T follicular helper cell (primary cell): Measurements from ENCODE around the gene TAT.
"Not testable (repeated sequence)": the region's sequence is repeated elsewhere in the genome, so short reads cannot be mapped to it uniquely, and the experiment has no call there.

Experiments used
- DNase-seq: peaks from one replicate; pipeline ENCODE4 v3.0.0-alpha.2; 2020; ENCODE audit warnings: low read depth

Gene TAT

DNA sequence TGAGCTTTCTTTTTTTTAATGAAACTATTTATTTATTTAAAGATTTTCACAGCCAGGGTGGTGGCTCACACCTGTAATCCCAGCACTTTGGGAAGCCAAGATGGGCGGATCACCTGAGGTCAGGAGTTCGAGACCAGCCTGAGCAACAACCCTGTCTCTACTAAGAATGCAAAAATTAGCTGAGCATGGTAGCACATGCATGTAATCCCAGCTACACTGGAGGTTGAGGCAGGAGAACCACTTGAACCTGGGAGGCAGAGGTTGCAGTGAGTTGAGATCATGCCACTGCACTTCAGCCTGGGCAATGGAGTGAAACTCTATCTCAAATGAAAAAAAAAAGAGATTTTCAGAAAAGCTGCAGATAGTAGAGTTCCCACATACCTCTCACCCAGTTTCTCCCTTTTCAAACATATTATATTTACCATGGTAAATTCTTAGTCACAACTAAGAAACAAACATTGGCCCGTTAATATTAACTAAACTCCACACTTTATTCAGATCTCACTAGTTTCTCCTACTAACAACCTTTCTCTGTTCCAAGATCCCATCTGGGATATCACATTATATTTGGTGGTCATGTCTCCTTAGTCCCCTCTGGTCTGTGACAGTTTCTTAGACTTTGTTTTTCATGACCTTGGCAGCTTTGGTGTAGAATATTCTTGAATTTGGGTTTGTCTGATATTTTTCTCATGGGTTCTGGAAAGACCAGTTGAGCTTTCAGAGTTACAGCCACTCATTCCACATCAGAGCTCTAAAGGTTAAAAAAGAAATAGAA lies 7.8 kb upstream of the TAT start:
- DNase-seq = no peak

DNA sequence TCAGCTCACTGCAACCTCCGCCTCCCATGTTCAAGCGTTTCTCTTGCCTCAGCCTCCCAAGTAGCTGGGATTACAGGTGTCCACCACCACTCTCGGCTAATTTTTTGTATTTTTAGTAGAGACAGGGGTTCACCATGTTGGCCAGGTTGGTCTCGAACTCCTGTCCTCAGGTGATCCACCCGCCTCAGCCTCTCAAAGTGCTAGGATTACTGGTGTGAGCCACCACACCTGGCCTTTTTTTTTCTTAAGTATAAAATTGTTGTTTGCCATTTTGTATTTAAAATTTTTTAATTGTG lies 5.6 kb upstream of the TAT start:
- not testable (repeated sequence) for DNase-seq

DNA sequence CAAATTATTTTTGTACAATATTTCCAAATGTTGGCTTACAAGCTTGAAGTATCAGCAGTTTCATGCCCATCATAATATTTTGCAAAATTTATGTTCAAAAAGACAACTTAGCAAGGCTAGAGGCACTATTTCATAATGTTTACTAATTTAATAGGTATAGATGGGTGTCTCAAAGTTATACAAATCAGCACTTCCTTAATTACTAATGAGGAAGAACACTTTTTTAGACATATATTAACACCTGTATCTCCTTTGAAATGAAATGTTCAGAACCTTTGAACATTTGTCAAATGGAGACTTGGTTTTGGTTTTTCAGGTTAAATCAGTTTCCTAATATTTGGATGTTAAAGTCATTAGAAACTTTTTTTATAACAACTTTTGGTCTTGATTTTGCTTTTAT lies 2.2 kb downstream of the TAT start:
- no peak for DNase-seq

DNA sequence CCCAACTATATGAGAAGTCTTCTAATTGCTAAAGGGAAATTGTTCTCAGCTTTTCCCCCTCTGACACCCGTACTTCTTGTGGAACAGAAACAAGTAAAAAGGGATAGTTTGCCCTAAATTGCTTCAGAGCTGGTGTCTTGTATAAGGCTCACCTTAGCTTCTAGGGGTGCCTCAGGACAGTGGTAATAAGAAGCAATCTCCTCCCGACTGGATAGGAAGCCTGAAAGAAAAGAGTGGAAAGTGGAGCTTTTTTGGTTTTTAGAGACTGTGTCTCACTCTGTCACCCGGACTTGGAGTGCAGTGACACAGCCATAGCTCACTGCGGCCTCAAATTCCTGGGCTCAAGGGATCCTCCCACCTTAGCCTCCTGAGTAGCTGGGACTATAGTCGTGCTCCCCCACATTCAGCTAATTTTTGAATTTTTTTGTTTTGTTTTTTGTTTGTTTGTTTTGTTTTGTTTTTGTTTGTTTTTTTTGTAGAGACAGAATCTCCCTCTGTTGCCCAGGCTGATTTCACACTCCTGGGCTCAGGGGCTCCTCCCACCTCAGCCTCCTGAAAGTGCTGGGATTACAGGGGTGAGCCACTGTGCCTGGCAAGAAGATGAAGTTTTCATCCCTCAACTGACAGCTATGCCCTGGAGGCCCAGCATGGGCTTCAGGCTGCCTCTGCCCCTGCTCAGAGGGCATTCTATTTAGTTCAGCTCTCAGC lies 3.4 kb downstream of the TAT start:
- DNase-seq = no peak

DNA sequence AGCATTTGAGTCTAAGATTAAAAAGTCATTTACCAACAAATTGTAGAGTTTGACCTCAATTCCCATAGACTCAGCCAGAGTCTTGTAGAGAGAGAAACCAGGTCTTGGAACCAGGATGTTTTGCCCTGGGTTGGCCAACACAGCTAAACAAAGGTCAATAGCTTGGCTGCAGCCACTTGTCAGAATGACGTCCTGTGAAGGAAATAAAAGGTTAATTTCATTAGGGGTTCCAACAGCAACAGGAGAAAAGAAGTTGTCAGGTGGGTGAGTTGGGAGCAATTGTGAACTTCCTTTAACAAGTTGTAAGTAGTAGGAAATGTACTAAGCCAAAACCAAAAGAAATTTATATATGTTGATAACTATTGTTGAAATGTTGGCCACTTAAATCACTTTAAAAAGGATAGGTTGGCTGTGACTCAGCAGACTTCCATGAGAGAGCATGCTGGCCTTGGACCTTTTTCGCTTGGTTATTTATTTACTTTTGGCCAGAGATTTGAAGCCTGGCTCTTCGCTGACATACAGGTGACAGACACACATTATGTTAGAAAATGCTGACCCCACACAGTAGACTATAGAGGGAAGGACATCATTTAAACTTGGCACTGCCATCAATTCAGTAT lies 4.3 kb downstream of the TAT start:
- DNase-seq = no peak

DNA sequence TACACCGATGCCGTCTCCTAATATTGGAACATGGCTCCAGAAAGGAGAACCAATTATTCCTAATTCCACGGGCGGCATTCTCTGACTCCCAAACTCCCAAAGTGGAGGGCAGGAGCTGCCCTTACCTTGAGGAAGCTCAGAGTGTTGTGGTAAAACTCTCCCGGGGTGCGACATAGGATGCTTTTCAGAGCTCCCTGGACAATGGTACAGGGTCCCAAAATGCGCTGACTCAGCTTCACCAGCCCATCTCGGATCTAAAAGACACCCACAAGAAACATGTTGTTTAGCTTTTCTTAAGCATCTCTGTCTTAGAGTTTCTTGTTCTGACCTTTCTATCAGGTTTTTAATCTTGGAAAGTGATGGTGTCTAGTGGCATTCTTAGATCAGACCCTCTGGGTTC lies 6.7 kb downstream of the TAT start:
- DNase-seq = no peak

DNA sequence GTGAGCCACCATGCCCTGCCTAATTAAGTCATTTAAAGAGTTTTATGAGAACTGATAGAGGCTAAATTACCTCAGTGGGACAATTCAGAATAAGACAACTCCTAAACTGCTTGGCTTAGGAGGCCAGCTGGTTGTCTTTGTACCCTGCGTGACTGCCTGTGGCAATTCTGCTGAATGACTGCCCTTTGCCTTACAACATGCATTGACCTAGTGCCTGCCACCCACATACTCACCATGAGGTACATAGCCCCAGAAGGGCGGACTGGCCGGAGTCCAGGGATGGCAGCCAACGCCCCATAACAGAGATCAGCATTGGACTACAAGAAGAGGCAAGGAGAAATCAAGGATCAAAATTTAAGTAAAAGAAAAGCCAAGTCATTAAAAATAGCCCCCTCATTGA lies 7.3 kb downstream of the TAT start:
- no peak for DNase-seq

DNA sequence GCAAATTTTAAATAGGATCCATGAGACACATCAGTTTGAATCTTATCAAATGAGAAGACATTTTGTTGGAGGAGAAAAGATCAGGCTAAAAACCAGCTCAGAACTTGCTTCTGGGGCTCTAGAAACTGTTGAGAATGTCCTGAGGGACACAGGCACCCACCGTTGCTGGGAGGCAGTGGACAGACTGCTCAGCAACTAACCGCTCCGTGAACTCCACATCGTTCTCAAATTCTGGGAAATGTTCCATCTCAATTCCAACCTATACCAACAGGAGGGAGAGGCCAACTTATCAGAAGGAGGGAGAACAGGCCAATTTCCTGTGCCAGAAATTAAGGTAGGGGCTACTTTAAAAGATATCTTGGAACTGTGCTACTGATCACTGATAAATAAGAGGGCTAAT lies 8.3 kb downstream of the TAT start:
- DNase-seq = no peak

DNA sequence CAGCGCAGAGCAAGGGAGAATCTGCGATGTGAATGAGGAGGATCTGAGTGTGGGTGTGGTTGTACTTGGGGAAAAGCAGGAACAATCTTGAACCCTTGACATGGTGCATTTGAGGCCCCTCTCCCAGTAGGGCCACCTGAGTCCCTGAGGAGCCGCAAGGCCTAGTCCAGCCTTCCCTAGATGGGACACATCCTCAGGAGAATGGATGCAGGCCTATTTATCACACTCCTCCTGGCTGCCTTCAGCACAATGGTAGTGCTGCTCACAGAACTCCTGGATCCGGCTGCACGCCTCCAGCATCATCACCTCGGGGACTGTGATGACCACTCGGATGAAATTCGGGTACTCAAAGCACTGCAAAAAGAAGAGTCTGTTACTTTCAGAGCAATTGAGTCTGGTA lies 9.0 kb downstream of the TAT start:
- no peak for DNase-seq

DNA sequence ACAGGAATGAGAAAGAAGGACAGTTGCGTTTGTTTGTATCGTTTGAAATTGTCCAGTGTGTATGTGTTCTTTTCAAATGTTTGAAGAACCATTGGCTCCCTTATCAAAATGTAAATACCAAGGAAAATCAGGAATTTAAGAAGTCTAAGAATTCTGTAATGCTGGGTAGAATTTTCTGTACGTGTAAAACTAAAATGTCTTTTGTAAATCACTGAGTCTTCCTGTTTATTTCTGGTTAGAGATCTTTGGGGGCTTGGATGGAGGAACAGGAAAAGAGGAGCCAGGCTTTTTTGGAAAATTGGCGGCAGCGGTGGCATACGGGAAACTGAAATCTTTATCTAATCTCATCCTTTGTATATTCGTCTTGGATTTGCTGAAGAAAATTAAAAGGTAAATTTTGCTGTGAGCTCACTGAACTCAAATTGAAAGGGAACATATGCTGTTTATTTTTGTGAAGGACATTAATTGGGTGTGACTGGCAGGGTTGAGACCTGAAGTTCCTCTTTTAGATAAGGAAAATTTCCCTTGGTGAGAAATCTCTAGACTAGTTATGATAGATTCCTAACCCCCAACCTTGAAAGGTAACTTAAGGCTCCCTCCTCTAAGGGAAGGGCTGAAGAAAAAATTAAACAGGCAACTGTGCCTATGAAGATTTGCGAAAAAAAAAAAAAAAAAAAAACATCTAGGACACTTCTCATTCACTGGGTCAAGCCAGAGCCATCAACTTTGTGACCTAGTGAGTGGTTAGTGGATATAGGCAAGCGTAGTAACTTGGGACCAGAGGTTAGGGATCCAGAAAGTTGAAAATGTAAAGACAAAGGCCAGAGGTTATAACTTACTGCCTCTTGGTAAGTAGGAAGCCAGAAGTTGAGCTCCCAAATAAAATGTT lies 10.8 kb downstream of the TAT start:
- DNase-seq = no peak

DNA sequence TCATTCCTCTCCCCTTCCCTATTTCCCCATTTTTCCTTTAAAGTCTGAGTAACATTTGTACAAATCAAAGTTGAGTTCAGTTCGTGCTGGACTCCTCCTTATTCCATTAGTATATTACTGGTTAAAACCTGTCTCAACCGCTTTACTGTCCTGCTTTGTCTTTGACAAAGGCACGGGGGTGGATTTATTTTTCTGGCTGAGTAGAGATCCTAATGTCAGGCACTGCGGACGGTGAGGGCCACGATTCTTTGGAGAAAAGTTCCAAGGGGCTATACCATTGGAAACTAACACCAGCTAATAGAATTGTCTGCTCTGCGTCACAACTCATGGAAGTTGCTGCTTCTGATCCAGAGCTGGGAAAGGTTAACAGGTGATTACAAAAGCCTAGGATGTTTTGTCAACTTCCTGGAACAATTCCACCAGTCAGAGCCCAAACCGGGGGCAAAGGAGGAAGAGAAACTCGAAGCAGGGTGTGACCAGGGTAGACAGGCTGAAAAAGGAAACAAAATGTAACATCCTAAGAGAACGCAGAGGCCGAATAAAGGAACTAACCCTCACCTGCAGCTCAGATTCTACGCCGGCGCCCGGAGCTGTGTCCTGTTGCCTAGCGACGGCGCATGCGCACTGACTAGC lies 12.4 kb downstream of the TAT start:
- DNase-seq = no peak

DNA sequence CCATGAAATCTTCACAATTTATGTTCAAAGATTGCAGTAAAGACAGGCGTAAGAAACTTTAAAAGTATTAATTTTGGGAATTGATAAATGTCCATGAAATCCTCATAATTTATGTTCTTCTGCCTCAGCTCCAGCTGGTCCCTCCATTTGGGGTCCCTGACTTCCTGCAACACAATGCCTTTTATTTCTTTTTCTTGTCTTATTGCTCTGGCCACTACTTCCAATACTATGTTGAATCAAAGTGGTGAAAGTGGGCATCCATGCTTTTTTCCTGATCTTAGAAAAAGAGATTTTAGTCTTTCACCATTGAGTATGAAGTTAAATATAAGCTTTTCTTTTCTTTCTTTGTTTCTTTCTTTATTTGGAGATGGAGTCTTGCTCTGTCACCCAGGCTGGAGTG lies 14.3 kb downstream of the TAT start:
- DNase-seq = no peak

DNA sequence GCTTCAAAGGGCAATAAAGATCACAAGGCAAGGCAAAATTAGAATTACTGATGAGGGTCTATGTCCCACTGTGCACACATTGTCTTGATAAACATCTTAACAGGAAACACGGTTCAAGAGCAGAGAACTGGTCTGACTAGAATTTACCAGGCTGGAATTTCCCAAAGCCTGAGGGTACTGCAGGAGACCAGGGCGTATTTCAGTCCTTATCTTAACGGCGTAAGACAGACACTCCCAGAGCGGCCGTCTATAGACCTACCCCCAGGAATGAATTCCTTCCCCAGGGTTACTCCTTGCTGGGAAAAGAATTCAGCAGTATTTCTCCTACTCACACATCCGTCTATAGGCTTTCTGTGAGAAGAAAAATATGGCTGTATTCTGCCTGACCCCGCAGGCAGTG lies 15.0 kb downstream of the TAT start:
- DNase-seq = not testable (repeated sequence)

DNA sequence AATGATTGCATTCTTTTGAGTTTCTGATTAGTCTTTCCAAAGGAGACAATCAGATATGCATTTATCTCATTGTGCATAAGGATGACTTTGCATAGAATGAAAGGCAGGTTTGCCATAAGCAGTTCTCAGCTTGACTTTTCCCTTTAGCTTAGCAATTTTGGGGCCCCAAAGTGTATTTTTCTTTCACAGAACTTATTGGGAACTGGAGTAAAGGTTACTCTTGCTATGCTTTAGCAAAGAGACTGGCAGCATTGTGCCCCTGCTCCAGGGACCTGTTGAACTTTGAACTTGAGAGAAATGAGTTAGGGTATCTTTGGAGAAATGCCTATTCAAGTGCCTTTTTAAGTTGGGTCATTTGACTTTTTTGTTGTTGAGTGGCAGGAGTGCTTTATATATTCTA lies 17.0 kb downstream of the TAT start:
- DNase-seq = no peak

DNA sequence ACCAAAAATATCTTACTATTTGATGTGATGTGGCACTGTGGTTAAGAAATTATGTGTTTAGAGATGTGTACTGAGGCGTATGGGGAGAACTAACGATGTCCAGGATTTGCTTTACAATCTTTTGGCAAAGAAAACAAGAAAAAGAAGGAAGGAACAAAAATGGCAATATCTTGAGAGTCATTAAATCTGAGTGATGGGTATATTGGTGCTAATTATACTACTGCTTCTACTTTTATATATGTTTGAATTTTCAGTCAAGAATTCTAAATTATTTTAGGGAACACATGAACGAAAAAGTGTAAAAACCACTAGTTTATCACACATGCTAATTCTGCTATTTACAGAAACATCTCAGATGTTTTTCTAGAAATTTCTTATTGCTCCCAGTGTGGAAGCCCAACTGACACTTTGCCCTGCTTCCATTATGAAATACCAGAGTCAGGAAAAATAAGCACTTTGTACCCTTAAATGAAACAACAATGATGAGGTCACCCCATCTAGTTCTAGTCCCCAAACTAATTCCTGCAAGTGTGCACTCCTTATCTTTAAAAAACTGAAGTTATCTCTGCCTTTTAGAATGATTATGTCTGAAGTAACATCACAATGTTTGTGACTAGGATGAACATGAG lies 18.8 kb downstream of the TAT start:
- DNase-seq = no peak

DNA sequence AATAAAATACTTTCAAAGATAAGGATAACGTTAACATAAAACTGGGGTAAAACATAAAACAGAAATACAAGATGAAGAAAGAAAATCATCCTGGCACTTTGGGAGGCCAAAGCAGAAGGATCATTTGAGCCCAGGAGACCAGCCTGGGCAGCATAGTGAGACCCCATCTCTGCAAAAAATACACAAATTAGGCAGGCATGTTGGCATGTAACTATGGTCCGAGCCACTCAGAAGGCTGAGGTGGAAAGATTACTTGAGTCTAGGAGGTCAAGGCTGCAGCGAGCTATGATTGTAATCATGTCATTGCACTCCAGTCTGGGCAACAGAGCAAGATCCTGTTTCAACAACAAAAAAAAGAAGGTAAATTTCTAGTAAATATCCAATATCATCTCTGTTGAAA lies 19.6 kb downstream of the TAT start:
- no peak for DNase-seq

DNA sequence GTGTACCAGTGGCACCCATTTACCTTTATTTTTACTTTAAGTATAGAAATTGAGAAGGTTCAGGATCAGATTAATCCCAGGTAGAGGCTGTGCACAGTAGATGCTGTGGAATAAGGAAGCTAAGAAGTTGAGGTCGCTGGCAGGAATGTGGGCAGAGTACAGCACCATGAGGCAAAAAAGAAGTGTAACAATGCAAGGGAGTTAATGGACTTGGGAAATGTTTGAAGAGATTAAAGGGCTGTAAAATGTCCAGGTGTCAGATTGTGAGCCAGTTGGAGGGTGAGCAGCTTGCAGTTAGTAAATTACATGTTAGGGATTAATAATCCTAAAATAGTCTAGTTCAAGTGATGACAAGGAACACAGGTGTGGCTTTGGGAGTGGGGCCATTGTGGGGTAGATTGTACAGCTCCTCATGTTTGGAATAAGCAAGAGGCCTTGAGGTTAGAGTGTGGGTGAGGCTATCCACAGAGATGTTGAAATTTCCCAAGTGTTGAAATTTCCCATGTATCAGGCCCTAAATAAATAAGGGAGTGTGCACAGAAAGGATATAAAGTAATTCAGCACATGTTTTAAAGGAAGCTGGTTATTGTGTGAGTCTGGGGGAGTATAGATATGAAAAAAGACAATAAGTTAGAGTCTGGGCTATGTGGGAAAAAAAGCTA lies 21.5 kb downstream of the TAT start:
- no peak for DNase-seq

DNA sequence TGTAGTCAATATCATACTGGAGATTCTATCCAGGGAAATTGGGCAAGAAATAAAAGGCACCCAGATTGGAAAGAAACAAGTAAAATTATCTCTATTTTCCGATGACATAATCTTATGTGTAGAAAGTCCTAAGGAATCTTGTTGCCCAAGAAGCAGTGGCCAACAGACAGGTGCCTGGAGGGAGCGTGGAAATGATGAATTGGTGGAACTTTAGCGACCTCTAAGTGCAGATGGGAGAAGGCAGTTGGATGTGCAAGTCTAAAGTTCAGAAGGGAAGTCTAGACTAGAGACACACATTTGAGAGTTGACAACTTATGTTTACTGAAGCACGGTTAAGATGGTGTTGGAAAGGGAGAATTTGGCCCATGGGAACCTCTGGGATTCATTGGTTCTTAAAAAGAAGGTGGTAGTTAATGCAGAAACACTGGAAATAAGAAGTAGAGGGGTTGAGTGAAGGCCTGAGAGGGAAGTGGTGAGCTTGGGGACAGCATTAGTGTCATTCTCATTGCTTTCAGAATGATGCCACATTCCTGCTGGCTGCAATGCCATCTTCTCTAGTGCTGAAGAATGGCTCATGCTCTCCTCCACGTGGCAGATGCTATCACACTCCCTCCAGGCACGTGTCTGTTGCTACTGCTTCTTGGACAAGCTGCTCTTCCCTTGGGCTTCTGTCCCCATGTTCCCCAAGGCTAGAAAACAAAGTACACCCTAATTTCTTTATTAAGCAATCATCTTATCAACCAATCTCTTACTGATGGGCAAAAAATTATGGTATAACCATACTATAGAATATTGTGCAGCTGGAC lies 24.0 kb downstream of the TAT start:
- DNase-seq = no peak

DNA sequence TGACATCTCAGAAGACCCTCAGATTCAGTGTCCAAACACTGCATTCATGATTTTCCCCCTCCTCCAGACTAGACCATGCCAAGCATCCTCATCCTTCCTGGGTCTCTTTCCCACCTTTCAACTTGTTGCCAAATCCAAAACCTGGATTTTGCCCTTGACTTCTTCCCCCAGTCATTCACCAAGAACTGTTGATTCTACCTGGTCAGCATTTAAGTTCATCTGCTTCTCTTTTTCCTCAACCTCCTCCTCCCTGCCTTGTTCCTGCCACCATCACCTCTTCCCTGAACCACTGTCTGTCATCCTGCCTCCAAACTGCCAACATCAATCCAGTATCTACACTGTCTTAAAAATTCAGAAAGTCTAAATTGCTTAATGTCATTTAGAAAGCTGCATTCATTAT lies 29.7 kb downstream of the TAT start:
- DNase-seq = no peak

DNA sequence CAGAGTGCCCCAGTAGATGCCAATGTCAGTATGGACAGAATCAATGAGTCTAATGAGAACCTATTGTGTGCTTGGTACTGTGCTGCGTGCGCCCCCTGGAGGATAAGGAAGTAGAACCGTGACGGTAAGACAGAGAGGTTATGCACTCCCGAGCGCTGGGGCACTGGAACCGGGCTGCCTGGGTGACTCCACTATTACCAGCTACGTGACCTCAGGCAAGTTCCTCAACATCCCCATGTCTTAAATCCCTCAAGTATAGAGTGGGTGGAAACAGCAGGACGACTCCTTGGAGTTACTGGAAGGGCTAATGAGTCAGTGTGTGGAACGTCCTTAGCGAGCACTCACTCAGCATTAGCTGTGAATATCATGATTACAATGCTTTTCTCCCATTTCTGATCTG lies 34.5 kb downstream of the TAT start:
- peak; percentile 35 for DNase-seq
